ENCODE data around the gene CD6.
A peak's percentile ranks its signal among the peaks of the same experiment; 100 is the strongest.

Gene CD6

DNA sequence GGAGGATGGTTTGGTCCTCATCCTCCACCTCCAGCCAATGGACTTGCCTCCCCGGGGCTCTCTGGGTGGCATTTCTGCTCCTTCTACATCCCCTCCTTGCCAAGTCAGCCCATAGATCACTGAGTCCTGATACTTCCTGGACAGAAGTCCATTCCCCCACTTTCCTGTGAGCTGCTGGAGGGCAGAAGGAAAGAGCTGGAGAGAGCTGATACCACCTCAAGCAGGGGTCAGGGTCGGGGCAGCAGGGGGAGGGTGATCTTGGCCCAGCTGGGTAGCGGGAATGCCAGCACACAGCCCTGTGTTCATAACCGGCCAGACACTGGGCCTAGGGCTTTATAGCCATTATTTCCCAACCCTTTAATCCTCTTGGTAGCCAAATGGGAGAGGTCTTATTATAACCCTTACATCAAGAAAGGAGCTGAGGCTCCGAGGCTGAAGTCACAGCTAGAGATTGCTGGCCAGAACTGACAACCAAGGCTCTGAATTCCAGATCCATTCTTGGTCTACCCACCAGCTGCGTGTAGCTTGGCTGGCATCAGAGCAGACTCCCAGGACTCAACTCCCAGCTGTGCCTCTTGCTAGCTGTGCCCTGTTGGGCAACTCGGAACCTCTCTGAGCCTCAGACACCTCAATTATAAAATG, 39.9 kb downstream of the CD6 start:
- Histone ChIP-seq H3K4me3 (replicated peaks; ENCODE audit: insufficient read depth, low read length) (no peak overlapping the region), H3K27ac (replicated peaks) (no peak overlapping the region), H3K27me3 (ENCODE audit: insufficient read depth, poor library complexity, severe bottlenecking) (peaks cover 19% of the 10 kb centered on the region)
- DNase-seq (ENCODE audit: low read depth in 1 of 2, low spot score in 1 of 2): no peak
- TF ChIP-seq GABPA (IDR thresholded peaks at IDR 0.05; ENCODE audit: low read depth): no peak
- TF ChIP-seq, protein P1, sequence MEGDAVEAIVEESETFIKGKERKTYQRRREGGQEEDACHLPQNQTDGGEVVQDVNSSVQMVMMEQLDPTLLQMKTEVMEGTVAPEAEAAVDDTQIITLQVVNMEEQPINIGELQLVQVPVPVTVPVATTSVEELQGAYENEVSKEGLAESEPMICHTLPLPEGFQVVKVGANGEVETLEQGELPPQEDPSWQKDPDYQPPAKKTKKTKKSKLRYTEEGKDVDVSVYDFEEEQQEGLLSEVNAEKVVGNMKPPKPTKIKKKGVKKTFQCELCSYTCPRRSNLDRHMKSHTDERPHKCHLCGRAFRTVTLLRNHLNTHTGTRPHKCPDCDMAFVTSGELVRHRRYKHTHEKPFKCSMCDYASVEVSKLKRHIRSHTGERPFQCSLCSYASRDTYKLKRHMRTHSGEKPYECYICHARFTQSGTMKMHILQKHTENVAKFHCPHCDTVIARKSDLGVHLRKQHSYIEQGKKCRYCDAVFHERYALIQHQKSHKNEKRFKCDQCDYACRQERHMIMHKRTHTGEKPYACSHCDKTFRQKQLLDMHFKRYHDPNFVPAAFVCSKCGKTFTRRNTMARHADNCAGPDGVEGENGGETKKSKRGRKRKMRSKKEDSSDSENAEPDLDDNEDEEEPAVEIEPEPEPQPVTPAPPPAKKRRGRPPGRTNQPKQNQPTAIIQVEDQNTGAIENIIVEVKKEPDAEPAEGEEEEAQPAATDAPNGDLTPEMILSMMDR (IDR thresholded peaks at IDR 0.05; ENCODE audit: insufficient read depth, low read length): no peak
- no peak for TF ChIP-seq SPI1 (IDR thresholded peaks at IDR 0.05; ENCODE audit: borderline replicate concordance, low read depth)
- TF ChIP-seq POLR2AphosphoS5 (IDR thresholded peaks at IDR 0.05; ENCODE audit: low read depth): no peak
- no peak for TF ChIP-seq REST (IDR thresholded peaks at IDR 0.05; ENCODE audit: insufficient replicate concordance, low read depth)

DNA sequence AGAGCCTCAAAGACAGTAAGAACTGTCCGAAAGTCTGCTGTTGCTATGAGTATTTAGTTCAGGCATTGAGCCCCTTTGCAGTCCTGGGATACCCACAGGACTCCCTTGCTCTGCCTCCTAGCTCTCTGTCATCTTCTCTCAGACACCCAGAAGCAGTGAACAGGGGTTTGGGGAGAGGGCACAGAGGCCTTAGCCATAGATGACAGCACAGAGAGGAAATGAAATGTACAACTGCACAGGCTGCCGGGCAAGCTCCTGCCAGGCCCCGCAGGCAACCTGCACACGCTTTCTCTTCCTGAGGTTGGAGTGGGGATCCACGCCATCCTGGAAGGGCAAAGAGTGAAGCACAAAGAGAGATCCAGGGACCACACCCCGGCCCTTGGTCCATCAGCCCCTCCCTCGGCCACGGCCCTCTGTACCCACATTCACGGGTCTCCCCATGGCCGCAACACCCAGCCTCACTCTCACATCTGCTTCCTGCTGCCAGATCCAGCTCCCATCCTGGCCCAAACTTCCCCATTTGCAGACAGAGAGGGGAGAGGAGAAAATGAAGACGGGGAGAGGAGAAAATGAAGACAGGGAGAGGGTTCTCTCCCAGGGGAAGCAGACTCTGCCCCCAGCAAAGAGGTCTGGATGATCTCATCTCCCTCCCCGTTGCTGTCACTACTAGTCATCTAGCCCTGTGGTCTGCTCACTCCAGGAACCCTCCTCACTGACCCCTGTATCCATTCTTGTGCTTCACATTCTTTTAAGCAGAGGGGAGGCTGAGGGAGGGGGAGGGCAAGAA, 40.7 kb downstream of the CD6 start:
- H3K27me3 ChIP-seq (ENCODE audit: insufficient read depth, poor library complexity, severe bottlenecking): peaks cover 11% of the 10 kb centered on the region
- DNase-seq (ENCODE audit: low read depth in 1 of 2, low spot score in 1 of 2): peak; percentile 12 to 27
- TF ChIP-seq GABPA (IDR thresholded peaks at IDR 0.05; ENCODE audit: low read depth) (no peak), REST (IDR thresholded peaks at IDR 0.05; ENCODE audit: insufficient replicate concordance, low read depth) (no peak), POLR2AphosphoS5 (IDR thresholded peaks at IDR 0.05; ENCODE audit: low read depth) (no peak), SPI1 (IDR thresholded peaks at IDR 0.05; ENCODE audit: borderline replicate concordance, low read depth) (no peak)
- TF ChIP-seq, protein P1 (IDR thresholded peaks at IDR 0.05; ENCODE audit: insufficient read depth, low read length): no peak
- no peak overlapping the region for H3K27ac ChIP-seq (replicated peaks)
- no peak overlapping the region for H3K4me3 ChIP-seq (replicated peaks; ENCODE audit: insufficient read depth, low read length)

DNA sequence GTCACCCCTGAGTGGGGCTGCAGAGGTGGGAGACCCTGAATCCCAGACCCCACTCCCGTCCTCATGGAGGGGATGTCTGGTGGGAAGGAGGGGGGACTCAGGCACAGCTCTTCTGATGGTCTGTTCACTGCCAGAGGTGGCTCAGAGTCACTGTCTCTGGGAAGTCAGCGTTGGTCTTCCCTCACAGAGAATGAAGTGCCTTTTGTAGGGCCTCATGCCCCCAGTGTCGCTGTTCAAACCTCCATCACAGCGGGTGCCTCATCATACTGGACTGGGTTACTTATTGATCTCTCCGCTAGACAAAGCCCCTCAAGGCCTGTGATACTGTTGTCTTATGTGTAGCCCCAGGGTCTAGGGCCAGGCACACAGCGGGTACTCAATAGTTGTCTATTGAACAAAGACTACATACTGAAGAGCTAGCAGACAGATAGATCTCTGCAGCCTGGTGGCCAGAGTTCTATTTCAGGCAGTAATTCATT, 41.3 kb downstream of the CD6 start:
- no peak for DNase-seq (ENCODE audit: low read depth in 1 of 2, low spot score in 1 of 2)
- H3K4me3 ChIP-seq (replicated peaks; ENCODE audit: insufficient read depth, low read length): no peak overlapping the region
- peaks cover 9% of the 10 kb centered on the region for H3K27me3 ChIP-seq (ENCODE audit: insufficient read depth, poor library complexity, severe bottlenecking)
- TF ChIP-seq SPI1 (IDR thresholded peaks at IDR 0.05; ENCODE audit: borderline replicate concordance, low read depth) (no peak), REST (IDR thresholded peaks at IDR 0.05; ENCODE audit: insufficient replicate concordance, low read depth) (no peak), GABPA (IDR thresholded peaks at IDR 0.05; ENCODE audit: low read depth) (no peak), POLR2AphosphoS5 (IDR thresholded peaks at IDR 0.05; ENCODE audit: low read depth) (no peak)
- TF ChIP-seq, protein P1 (IDR thresholded peaks at IDR 0.05; ENCODE audit: insufficient read depth, low read length): no peak
- H3K27ac ChIP-seq (replicated peaks): no peak overlapping the region

Measured in HL-60 (cell line).